EL (cell line): Measurements from ENCODE around the gene MRGPRF.

Source experiments
- DNase-seq: peaks from one replicate; pipeline ENCODE4 v3.0.0-alpha.2; 2016

MRGPRF gene

GRCh38 chr11:69050592-69051380 lies 37.7 kb upstream of the MRGPRF start:
- DNase-seq = no peak

GRCh38 chr11:69049490-69049867 lies 36.4 kb upstream of the MRGPRF start:
- DNase-seq = no peak

- peak; percentile 95 for DNase-seq
Observed at GRCh38 chr11:69048694-69049489, 35.8 kb upstream of the MRGPRF start, which contains the start of gene TPCN2. TPCN2 (plus strand) TSS chr11:69048932; CDS start chr11:69048998, 66 bp downstream.

- no peak for DNase-seq
Observed at GRCh38 chr11:69048031-69048693, 35.1 kb upstream of the MRGPRF start.

- peak; percentile 85 for DNase-seq
Observed at GRCh38 chr11:69044111-69045013, 31.3 kb upstream of the MRGPRF start.

GRCh38 chr11:69041516-69041915 lies 28.5 kb upstream of the MRGPRF start:
- DNase-seq = no peak

- peak; percentile 85 for DNase-seq
Observed at GRCh38 chr11:69040581-69041260, 27.7 kb upstream of the MRGPRF start.

GRCh38 chr11:69040051-69040450 lies 27.0 kb upstream of the MRGPRF start:
- DNase-seq = no peak

- no peak for DNase-seq
Observed at GRCh38 chr11:69039501-69039900, 26.5 kb upstream of the MRGPRF start.

GRCh38 chr11:69037544-69037943 lies 24.5 kb upstream of the MRGPRF start:
- no peak for DNase-seq

GRCh38 chr11:69037074-69037473 lies 24.0 kb upstream of the MRGPRF start:
- DNase-seq = no peak

GRCh38 chr11:69035946-69036340 lies 22.9 kb upstream of the MRGPRF start:
- DNase-seq = peak; percentile 51

GRCh38 chr11:69035150-69035945 lies 22.3 kb upstream of the MRGPRF start:
- DNase-seq = no peak

- DNase-seq = no peak
Observed at GRCh38 chr11:69034123-69034867, 21.2 kb upstream of the MRGPRF start.

GRCh38 chr11:69033431-69033830 lies 20.4 kb upstream of the MRGPRF start:
- no peak for DNase-seq

GRCh38 chr11:69032833-69033232 lies 19.8 kb upstream of the MRGPRF start:
- DNase-seq = no peak

- no peak for DNase-seq
Observed at GRCh38 chr11:69030301-69030700, 17.3 kb upstream of the MRGPRF start.

- no peak for DNase-seq
Observed at GRCh38 chr11:69027704-69028372, 14.8 kb upstream of the MRGPRF start.

- DNase-seq = no peak
Observed at GRCh38 chr11:69024509-69024908, 11.5 kb upstream of the MRGPRF start.

GRCh38 chr11:69022260-69022659 lies 9.2 kb upstream of the MRGPRF start:
- DNase-seq = no peak
